Measurements from ENCODE around the gene DIDO1.

Gene DIDO1

DNA sequence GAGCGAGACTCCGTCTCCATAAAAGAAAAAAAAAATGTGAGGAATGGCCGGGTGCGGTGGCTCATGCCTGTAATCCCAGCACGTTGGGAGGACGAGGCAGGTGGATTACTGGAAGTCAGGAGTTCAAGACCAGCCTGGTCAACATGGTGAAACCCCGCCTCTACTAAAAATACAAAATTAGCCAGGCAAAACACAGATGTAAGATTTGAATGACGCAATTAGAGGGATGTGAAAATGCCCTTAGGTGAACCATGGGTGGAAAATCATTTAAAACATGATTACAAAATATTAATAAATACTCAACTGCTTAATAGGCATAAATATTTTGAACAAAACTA is 88.5 kb downstream of the DIDO1 start:
- H3K36me3 ChIP-seq (ENCODE audit: control insufficient read depth, insufficient read depth, low read length): peaks cover 12% of the 10 kb centered on the region
- no CpG with 5 or more reads among the region's 8 CpGs for WGBS (ENCODE audit: insufficient coverage, insufficient read length)

DNA sequence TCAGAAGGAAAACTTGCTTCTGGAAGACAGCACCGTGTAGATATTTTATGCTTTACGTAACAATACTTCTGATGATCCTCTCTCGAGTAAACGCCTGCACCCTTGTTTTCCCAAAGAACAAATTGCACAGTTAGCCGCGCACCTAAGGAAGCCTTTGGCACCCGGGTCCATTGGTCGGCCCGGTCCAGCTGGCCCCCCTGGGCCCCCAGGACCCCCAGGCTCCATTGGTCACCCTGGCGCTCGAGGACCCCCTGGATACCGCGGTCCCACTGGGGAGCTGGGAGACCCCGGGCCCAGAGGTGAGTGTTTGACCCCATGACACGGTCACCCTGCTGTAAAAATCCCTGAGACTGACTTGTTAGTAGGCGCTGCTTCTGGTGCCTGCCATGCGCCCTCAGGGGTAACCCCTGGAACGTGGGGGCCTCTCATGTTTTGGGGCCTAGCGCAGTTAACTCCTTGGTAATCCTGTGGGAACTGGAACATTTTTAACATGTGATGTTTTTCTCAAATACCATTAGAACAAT is 89.3 kb downstream of the DIDO1 start:
- DNase-seq (ENCODE audit: low read depth, low spot score): no peak
- Histone ChIP-seq H3K4me1 (ENCODE audit: control insufficient read depth, insufficient read depth, low read length) (peaks cover 2% of the 10 kb centered on the region; the same call in 1 of the 2 replicates), H3K36me3 (ENCODE audit: control insufficient read depth, insufficient read depth, low read length) (peaks cover 12% of the 10 kb centered on the region)

More for the DNA sequence above, 88.5 kb downstream of the DIDO1 start:
- no peaks in the 10 kb centered on the region for H3K27me3 ChIP-seq (ENCODE audit: control insufficient read depth, insufficient read depth, low read length)
- peaks cover 2% of the 10 kb centered on the region; the same call in 1 of the 2 replicates for H3K4me1 ChIP-seq (ENCODE audit: control insufficient read depth, insufficient read depth, low read length)
- H3K9me3 ChIP-seq (ENCODE audit: control insufficient read depth, insufficient read depth, low read length): no peaks in the 10 kb centered on the region
- no peak overlapping the region for H3K4me3 ChIP-seq (ENCODE audit: low read length)
- no peak for DNase-seq (ENCODE audit: low read depth, low spot score)
- H3K27ac ChIP-seq (ENCODE audit: low read length): no peak overlapping the region

DNA sequence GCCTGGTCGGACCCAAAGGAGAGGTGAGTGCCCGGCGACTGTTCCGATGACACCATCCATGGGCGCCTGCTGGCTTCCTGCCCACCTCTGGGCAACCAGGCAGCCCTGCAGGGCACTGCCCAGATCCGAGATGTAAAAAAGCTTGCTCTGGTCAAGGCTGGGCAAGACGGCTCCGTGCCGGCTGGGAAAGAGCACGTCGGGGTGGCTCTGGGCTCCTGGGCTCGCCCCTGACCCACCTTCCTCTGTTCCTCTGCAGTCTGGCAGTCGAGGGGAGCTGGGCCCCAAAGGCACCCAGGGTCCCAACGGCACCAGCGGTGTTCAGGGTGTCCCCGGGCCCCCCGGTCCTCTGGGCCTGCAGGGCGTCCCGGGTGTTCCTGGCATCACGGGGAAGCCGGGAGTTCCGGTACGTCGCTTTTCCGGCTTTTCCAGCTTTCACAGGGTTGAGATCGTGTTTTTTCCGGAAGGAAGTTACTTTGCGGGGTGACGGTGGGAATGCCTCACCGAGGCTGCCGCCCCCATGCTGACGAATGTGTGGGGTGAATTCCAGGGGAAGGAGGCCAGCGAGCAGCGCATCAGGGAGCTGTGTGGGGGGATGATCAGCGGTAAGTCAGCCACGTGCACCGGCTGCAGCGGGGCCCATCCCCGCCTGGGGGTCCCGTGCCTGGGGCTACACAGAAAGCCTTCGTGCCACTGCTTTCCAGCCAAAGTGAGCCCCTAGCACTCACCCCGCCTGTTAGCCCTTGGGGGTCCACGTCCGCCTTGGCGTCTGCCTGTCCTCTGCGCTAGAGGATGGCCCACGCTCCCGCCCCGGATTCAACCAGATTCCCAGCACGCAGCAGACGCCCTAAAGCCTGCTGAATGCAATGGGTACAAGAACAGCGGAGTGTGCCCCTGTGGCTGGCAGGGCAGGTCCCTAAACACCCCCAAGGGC is 90.1 kb downstream of the DIDO1 start:
- Histone ChIP-seq H3K4me1 (ENCODE audit: control insufficient read depth, insufficient read depth, low read length) (peaks cover 2% of the 10 kb centered on the region; the same call in 1 of the 2 replicates), H3K9me3 (ENCODE audit: control insufficient read depth, insufficient read depth, low read length) (no peaks in the 10 kb centered on the region), H3K27ac (ENCODE audit: low read length) (no peak overlapping the region), H3K36me3 (ENCODE audit: control insufficient read depth, insufficient read depth, low read length) (peaks cover 13% of the 10 kb centered on the region), H3K27me3 (ENCODE audit: control insufficient read depth, insufficient read depth, low read length) (no peaks in the 10 kb centered on the region), H3K4me3 (ENCODE audit: low read length) (no peak overlapping the region)
- no peak for DNase-seq (ENCODE audit: low read depth, low spot score)
- no CpG with 5 or more reads among the region's 52 CpGs for WGBS (ENCODE audit: insufficient coverage, insufficient read length)

More for the DNA sequence above, 89.3 kb downstream of the DIDO1 start:
- no peak overlapping the region for H3K4me3 ChIP-seq (ENCODE audit: low read length)
- H3K27ac ChIP-seq (ENCODE audit: low read length): no peak overlapping the region
- no CpG with 5 or more reads among the region's 19 CpGs for WGBS (ENCODE audit: insufficient coverage, insufficient read length)
- H3K9me3 ChIP-seq (ENCODE audit: control insufficient read depth, insufficient read depth, low read length): no peaks in the 10 kb centered on the region
- no peaks in the 10 kb centered on the region for H3K27me3 ChIP-seq (ENCODE audit: control insufficient read depth, insufficient read depth, low read length)

DNA sequence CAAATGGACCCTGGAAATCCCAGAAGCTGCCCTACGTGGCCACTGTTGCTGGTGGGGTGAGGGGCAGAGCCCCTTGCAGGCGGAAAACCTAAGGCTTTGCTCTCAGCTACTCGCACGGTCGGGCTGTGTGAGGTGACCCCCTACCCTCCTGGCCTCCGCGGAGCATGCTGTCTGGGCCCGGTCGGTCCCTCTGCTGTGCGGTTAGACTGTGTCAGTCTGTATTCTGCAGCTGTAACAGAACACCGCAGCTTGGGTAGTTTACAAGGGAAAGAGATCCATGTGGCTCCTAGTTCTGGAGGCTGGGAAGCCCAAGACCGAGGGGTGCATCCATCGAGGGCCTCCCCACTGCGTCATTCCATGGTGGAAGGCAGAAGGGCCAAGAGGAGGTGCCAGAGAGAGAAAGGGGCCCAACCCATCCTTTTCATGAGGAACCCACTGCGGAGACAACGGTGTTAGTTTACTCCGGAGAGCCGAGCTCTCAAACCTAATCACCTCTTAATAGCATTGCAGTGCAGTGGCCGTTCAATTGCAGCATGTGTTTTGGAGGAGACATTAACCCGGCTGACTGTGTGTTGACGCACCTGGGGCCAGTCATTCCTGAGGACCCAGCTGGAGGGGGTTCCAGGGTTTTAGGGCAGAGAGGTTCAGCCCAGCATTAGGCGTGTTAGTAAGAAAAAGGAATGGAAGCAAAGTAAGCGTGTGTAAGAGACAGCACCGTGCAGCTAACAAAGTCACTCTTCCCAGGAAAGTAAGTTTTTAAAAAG is 91.2 kb downstream of the DIDO1 start:
- Histone ChIP-seq H3K4me3 (ENCODE audit: low read length) (no peak overlapping the region; the same call in 1 of the 2 replicates), H3K27me3 (ENCODE audit: control insufficient read depth, insufficient read depth, low read length) (no peaks in the 10 kb centered on the region), H3K36me3 (ENCODE audit: control insufficient read depth, insufficient read depth, low read length) (peaks cover 18% of the 10 kb centered on the region), H3K27ac (ENCODE audit: low read length) (no peak overlapping the region), H3K4me1 (ENCODE audit: control insufficient read depth, insufficient read depth, low read length) (peaks cover 2% of the 10 kb centered on the region; the same call in 1 of the 2 replicates), H3K9me3 (ENCODE audit: control insufficient read depth, insufficient read depth, low read length) (no peaks in the 10 kb centered on the region)
- no CpG with 5 or more reads among the region's 24 CpGs for WGBS (ENCODE audit: insufficient coverage, insufficient read length)
- no peak for DNase-seq (ENCODE audit: low read depth, low spot score)

DNA sequence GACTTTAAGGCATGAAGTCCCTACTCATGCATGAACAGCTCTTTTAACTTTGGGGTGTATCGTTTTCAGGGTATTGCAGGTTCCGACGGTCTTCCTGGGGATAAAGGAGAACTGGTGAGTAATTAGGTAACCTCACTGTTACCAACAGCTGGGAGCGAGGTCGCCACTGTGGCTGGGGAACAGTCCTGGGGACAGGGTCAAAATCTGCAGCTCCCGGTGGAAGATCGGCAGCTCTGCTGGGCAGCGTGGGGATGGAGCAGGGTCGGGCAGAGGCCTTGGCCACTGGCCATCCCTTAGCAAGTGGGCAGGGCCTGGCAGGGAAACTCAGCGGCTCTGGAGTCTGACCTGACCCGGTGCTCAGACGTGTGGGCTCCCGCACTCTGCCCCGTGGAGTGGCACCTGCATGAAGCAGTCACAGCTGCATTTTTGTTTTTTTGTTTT is 93.3 kb downstream of the DIDO1 start:
- no peak overlapping the region for H3K4me3 ChIP-seq (ENCODE audit: low read length)
- H3K27ac ChIP-seq (ENCODE audit: low read length): no peak overlapping the region
- DNase-seq (ENCODE audit: low read depth, low spot score): no peak
- H3K4me1 ChIP-seq (ENCODE audit: control insufficient read depth, insufficient read depth, low read length): peaks cover 2% of the 10 kb centered on the region; the same call in 1 of the 2 replicates
- H3K27me3 ChIP-seq (ENCODE audit: control insufficient read depth, insufficient read depth, low read length): no peaks in the 10 kb centered on the region
- H3K9me3 ChIP-seq (ENCODE audit: control insufficient read depth, insufficient read depth, low read length): no peaks in the 10 kb centered on the region
- peaks cover 25% of the 10 kb centered on the region for H3K36me3 ChIP-seq (ENCODE audit: control insufficient read depth, insufficient read depth, low read length)
- WGBS (ENCODE audit: insufficient coverage, insufficient read length): no CpG with 5 or more reads among the region's 14 CpGs

DNA sequence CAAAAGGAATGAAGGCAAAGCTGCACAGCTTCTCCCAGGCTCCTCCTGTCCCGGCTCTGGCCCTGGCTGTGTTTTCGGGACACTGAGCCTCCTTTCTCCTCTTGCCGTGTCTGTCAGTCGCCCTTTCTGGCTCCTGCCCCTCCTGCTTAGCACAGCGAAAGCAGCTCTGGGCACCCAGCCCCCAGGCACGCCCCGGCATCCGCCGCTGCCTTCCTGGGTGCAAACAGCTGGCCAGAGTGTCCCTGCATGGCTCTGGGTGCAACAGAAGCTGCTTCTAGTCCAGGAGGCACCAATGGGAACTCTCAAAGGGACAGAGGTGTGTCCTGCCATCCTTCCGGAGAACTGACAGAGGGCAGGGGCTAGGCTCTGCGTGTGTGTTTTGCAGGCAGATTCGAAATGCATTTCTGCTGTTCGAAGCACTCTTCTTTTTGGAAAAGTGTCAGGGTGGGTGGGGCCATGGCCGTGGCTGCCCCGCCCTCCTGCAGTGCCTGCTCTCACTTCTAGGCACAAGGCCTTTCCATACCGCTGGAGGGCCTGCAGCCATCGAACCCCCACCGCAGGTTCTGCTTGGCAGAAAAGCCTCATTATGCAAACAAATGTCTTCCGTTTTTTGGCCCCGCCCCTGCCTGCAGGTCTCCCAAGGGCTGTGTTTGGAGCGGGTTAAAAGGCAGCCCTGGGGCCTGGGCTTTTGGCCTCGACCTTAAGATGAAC is 93.9 kb downstream of the DIDO1 start:
- DNase-seq (ENCODE audit: low read depth, low spot score): no peak
- WGBS (ENCODE audit: insufficient coverage, insufficient read length): no CpG with 5 or more reads among the region's 22 CpGs
- Histone ChIP-seq H3K4me1 (ENCODE audit: control insufficient read depth, insufficient read depth, low read length) (peaks cover 2% of the 10 kb centered on the region; the same call in 1 of the 2 replicates), H3K27me3 (ENCODE audit: control insufficient read depth, insufficient read depth, low read length) (no peaks in the 10 kb centered on the region), H3K9me3 (ENCODE audit: control insufficient read depth, insufficient read depth, low read length) (no peaks in the 10 kb centered on the region), H3K27ac (ENCODE audit: low read length) (no peak overlapping the region), H3K36me3 (ENCODE audit: control insufficient read depth, insufficient read depth, low read length) (peaks cover 31% of the 10 kb centered on the region), H3K4me3 (ENCODE audit: low read length) (no peak overlapping the region)

DNA sequence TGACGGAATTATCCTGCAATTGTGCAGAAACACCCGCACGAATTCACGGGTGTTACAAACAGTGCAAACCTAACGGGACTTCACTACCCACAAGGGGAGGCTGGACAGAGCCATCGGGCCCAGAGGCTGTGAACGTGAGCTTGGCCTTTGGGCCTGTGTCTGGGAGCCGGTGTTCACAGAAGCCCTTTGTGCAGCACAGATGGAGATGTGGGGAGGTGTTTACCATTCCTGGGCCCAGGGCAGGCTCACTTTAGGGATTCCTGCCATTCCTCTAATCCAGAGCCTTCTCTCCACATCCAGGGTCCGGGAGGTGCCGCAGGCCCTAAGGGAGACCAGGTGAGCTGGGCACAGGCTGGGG is 94.5 kb downstream of the DIDO1 start:
- H3K27me3 ChIP-seq (ENCODE audit: control insufficient read depth, insufficient read depth, low read length): no peaks in the 10 kb centered on the region
- WGBS (ENCODE audit: insufficient coverage, insufficient read length): no CpG with 5 or more reads among the region's 10 CpGs
- H3K27ac ChIP-seq (ENCODE audit: low read length): no peak overlapping the region
- no peaks in the 10 kb centered on the region for H3K9me3 ChIP-seq (ENCODE audit: control insufficient read depth, insufficient read depth, low read length)
- no peak overlapping the region for H3K4me3 ChIP-seq (ENCODE audit: low read length)
- H3K4me1 ChIP-seq (ENCODE audit: control insufficient read depth, insufficient read depth, low read length): peaks cover 2% of the 10 kb centered on the region; the same call in 1 of the 2 replicates
- DNase-seq (ENCODE audit: low read depth, low spot score): no peak
- peaks cover 31% of the 10 kb centered on the region for H3K36me3 ChIP-seq (ENCODE audit: control insufficient read depth, insufficient read depth, low read length)

DNA sequence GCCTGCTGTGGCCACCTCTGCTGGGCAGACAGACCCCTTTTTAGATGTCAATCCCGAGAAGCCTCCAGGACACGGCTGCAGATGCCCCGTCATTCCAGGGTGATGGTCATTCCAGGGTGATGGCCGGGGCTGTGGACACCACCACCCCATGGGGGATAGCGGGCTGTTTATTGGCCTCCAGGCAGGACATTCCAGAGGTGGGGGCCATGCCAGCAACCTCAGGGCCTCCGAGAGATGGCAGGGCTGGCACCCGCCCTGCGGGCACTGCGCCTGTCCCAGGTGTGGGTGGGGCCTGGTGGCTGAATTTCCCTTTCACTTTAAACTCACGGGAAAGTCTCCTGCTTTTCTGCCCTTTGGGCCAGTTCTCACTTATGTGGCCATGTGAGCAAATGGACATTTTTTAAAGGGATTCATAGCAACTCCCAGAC is 94.9 kb downstream of the DIDO1 start:
- H3K27ac ChIP-seq (ENCODE audit: low read length): no peak overlapping the region
- H3K4me3 ChIP-seq (ENCODE audit: low read length): no peak overlapping the region
- H3K4me1 ChIP-seq (ENCODE audit: control insufficient read depth, insufficient read depth, low read length): peaks cover 2% of the 10 kb centered on the region; the same call in 1 of the 2 replicates
- H3K9me3 ChIP-seq (ENCODE audit: control insufficient read depth, insufficient read depth, low read length): no peaks in the 10 kb centered on the region
- H3K27me3 ChIP-seq (ENCODE audit: control insufficient read depth, insufficient read depth, low read length): no peaks in the 10 kb centered on the region
- no peak for DNase-seq (ENCODE audit: low read depth, low spot score)
- no CpG with 5 or more reads among the region's 10 CpGs for WGBS (ENCODE audit: insufficient coverage, insufficient read length)
- peaks cover 26% of the 10 kb centered on the region for H3K36me3 ChIP-seq (ENCODE audit: control insufficient read depth, insufficient read depth, low read length)

DNA sequence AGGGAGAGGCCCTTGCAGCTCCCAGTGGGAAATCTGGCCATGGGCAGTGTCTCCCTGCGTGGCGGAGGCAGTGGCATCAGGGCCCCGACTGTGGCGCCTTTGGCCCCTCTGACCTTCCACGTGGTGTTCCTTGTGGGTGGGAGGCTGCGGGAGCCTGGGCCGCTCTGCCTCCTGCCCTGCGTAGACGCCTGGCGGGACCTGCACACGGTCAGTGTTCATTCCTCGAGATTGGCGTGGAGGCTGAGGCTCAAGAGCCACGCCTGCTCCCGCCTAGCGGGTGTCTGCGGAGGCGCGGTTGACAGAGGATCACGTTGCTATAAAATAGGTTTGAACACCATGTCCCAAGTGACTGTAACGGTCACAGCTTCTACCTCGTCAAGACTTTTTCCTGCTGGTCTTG is 95.5 kb downstream of the DIDO1 start:
- no peaks in the 10 kb centered on the region for H3K9me3 ChIP-seq (ENCODE audit: control insufficient read depth, insufficient read depth, low read length)
- H3K27ac ChIP-seq (ENCODE audit: low read length): no peak overlapping the region
- H3K27me3 ChIP-seq (ENCODE audit: control insufficient read depth, insufficient read depth, low read length): no peaks in the 10 kb centered on the region
- no CpG with 5 or more reads among the region's 22 CpGs for WGBS (ENCODE audit: insufficient coverage, insufficient read length)
- DNase-seq (ENCODE audit: low read depth, low spot score): no peak
- peaks cover 2% of the 10 kb centered on the region; the same call in 1 of the 2 replicates for H3K4me1 ChIP-seq (ENCODE audit: control insufficient read depth, insufficient read depth, low read length)
- peaks cover 26% of the 10 kb centered on the region for H3K36me3 ChIP-seq (ENCODE audit: control insufficient read depth, insufficient read depth, low read length)
- H3K4me3 ChIP-seq (ENCODE audit: low read length): no peak overlapping the region

DNA sequence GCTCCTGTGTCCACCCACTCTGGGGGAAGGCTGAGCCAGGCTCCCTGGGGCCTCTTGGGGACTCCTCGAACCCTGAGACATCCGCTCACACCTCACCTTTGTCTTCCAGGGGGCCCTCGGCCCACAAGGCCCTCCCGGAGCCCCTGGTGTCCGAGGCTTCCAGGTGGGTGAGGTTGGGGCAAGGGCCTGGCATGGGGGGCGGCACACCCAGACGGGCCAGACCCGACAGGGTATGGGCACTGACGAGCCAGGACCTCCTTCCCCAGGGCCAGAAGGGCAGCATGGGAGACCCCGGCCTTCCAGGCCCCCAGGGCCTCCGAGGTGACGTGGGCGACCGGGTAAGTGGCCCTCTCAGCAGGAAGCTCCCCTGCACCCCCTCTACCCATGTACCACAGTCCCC is 96.1 kb downstream of the DIDO1 start:
- H3K27ac ChIP-seq (ENCODE audit: low read length): no peak overlapping the region
- H3K27me3 ChIP-seq (ENCODE audit: control insufficient read depth, insufficient read depth, low read length): no peaks in the 10 kb centered on the region
- no peaks in the 10 kb centered on the region for H3K9me3 ChIP-seq (ENCODE audit: control insufficient read depth, insufficient read depth, low read length)
- H3K4me3 ChIP-seq (ENCODE audit: low read length): no peak overlapping the region
- H3K4me1 ChIP-seq (ENCODE audit: control insufficient read depth, insufficient read depth, low read length): peaks cover 3% of the 10 kb centered on the region; the same call in 1 of the 2 replicates
- no peak for DNase-seq (ENCODE audit: low read depth, low spot score)
- H3K36me3 ChIP-seq (ENCODE audit: control insufficient read depth, insufficient read depth, low read length): peaks cover 26% of the 10 kb centered on the region; the same call in 1 of the 2 replicates
- no CpG with 5 or more reads among the region's 14 CpGs for WGBS (ENCODE audit: insufficient coverage, insufficient read length)
